Hepatocyte (in vitro differentiated cells): Measurements from ENCODE around the gene SND1.

Experiments
- CTCF ChIP-seq: fragments of 200-600 bp; sonication (generic); IDR thresholded peaks from 2 replicates; pipeline ENCODE4 v1.5.1; 2016; ENCODE audit warnings: antibody characterized with exemption, mild to moderate bottlenecking; ENCODE audit not compliant: poor library complexity
- EZH2 ChIP-seq: fragments of 200-600 bp; sonication (generic); IDR thresholded peaks from 2 replicates; pipeline ENCODE4 v1.6.1; 2016; ENCODE audit warnings: antibody characterized with exemption, mild to moderate bottlenecking, borderline replicate concordance
- EZH2phosphoT487 ChIP-seq: fragments of 200-600 bp; sonication (generic); IDR thresholded peaks from one replicate; pipeline ENCODE4 v1.6.1; 2018; ENCODE audit warnings: antibody characterized with exemption, mild to moderate bottlenecking, low read depth, moderate library complexity; ENCODE audit not compliant: unreplicated experiment, severe bottlenecking

GRCh38 chr7:127950233-127950935 lies 298.4 kb downstream of the SND1 start:
- TF ChIP-seq CTCF (no peak), EZH2phosphoT487 (no peak), EZH2 (no peak)
